ENCODE results near the gene ATP6V0A4.

- no peak for TF ChIP-seq CTCF (IDR thresholded peaks at IDR 0.05; ENCODE audit: low read length)
- TF ChIP-seq EZH2 (IDR thresholded peaks at IDR 0.05; ENCODE audit: borderline replicate concordance, low read length) = no peak
These were observed 30.3 kb upstream of the ATP6V0A4 start for GRCh38 chr7:138828302-138828701.
